ENCODE measurements around the gene ZFHX3. TPM values are rescaled to one million over a fixed set of nuclear protein-coding genes. Genes with fewer than 3 reads are reported as not detected.

The ZFHX3 gene, protein sequence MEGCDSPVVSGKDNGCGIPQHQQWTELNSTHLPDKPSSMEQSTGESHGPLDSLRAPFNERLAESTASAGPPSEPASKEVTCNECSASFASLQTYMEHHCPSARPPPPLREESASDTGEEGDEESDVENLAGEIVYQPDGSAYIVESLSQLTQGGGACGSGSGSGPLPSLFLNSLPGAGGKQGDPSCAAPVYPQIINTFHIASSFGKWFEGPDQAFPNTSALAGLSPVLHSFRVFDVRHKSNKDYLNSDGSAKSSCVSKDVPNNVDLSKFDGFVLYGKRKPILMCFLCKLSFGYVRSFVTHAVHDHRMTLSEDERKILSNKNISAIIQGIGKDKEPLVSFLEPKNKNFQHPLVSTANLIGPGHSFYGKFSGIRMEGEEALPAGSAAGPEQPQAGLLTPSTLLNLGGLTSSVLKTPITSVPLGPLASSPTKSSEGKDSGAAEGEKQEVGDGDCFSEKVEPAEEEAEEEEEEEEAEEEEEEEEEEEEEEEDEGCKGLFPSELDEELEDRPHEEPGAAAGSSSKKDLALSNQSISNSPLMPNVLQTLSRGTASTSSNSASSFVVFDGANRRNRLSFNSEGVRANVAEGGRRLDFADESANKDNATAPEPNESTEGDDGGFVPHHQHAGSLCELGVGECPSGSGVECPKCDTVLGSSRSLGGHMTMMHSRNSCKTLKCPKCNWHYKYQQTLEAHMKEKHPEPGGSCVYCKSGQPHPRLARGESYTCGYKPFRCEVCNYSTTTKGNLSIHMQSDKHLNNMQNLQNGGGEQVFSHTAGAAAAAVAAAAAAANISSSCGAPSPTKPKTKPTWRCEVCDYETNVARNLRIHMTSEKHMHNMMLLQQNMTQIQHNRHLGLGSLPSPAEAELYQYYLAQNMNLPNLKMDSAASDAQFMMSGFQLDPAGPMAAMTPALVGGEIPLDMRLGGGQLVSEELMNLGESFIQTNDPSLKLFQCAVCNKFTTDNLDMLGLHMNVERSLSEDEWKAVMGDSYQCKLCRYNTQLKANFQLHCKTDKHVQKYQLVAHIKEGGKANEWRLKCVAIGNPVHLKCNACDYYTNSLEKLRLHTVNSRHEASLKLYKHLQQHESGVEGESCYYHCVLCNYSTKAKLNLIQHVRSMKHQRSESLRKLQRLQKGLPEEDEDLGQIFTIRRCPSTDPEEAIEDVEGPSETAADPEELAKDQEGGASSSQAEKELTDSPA (N-terminal part only)
- total RNA-seq (10 to 100 TPM; 15.7 to 19.9 TPM), polyA plus RNA-seq (ENCODE audit: insufficient read depth, low read depth, low replicate concordance) (3.3 TPM)
- long read RNA-seq, donor 1 = 0 reads
- long read RNA-seq, donor 2 = 0 reads

DNA sequence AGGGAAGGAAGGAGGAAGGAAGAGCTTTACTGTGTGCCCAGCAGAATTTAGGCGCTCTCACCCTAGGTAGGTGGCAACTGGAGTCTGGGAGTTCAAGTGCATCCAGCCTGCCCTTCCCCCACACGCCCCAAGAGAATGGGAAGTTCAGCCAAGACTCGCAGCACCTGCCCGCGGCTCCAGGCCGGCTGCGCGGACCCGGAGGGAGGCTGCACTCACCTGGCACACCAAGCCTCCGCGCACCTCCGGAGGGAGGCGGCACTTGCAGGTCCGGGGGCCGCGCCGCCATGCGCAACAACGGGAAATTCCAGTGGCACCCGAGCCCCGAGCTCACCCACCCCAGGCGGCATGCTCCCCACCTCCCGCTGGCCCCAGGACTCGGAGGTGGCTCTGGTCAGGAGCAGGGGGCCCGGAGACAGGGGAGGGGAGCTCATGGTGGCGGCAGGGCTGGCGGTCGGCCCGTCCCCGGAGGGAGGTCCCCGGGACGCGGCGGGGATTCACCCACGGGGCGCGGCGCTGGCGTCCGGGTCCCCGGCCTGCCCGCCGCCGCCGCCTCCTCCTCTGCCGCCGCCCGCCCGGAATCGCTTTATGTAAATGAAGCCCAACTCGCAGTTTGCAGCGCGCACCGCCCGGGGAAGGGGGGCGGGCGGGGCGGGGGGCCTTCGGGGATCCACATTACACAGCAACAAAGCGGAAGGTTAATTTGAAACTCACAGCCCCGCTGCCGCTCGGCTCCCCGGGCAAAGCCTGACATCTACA is at the start of gene ZFHX3:
TSS of gene ZFHX3 (minus strand) at position 593 of the 756 bp plus-strand sequence. CDS start 87,983 bp downstream, outside the sequence.
- 1 to 3% methylated on average over 9 to 64 of the region's 64 CpGs for WGBS, 2 donors
- Histone ChIP-seq H3K4me1 (peaks cover 14% of the 10 kb centered on the region), H3K27me3 (no peaks in the 10 kb centered on the region), H3K27ac (peak within 1 kb of the TSS; percentile 58 to 84), H3K9me3 (no peaks in the 10 kb centered on the region), H3K36me3 (ENCODE audit: low read depth, missing control alignments) (no peaks in the 10 kb centered on the region), H3K4me3 (peak within 1 kb of the TSS; percentile 63 to 67)
- DNase-seq = peak; percentile 59
- TF ChIP-seq, protein P1, sequence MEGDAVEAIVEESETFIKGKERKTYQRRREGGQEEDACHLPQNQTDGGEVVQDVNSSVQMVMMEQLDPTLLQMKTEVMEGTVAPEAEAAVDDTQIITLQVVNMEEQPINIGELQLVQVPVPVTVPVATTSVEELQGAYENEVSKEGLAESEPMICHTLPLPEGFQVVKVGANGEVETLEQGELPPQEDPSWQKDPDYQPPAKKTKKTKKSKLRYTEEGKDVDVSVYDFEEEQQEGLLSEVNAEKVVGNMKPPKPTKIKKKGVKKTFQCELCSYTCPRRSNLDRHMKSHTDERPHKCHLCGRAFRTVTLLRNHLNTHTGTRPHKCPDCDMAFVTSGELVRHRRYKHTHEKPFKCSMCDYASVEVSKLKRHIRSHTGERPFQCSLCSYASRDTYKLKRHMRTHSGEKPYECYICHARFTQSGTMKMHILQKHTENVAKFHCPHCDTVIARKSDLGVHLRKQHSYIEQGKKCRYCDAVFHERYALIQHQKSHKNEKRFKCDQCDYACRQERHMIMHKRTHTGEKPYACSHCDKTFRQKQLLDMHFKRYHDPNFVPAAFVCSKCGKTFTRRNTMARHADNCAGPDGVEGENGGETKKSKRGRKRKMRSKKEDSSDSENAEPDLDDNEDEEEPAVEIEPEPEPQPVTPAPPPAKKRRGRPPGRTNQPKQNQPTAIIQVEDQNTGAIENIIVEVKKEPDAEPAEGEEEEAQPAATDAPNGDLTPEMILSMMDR (IDR thresholded peaks at IDR 0.05) = no peak
- TF ChIP-seq POLR2A (IDR thresholded peaks at IDR 0.05) = no peak
- intact Hi-C loops (cut with DNase I; ENCODE audit: low total_unique reads) = no loop called here

DNA sequence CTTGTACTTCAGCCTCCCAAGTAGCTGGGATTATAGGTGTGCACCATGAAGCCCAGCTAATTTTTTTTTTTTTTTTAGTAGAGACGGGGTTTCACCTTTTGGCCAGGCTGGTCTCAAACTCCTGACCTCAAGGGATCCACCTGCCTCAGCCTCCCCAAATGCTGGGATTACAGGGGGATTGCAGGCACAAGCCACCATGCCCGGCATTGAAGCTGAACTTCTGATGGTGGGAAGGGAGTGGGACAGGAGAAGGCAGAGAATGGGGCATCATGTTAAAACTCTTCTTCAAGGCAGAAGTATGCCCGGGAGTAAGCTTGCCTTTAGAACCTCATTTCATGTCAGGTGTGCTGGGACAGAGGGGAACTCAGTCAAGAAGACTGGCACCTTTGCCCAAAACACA is 48.6 kb upstream of the ZFHX3 start:
- intact Hi-C loops (cut with DNase I; ENCODE audit: low total_unique reads) = no loop called here
- H3K27ac ChIP-seq = no peak overlapping the region
- no peak for TF ChIP-seq POLR2A (IDR thresholded peaks at IDR 0.05)
- TF ChIP-seq, protein P1 (IDR thresholded peaks at IDR 0.05) = no peak
- DNase-seq = no peak
- peaks cover 7% of the 10 kb centered on the region for H3K4me1 ChIP-seq
- H3K27me3 ChIP-seq = no peaks in the 10 kb centered on the region
- no peaks in the 10 kb centered on the region for H3K9me3 ChIP-seq
- 87 to 93% methylated on average over 3 of the region's 3 CpGs for WGBS, 2 donors
- no peak overlapping the region for H3K4me3 ChIP-seq
- H3K36me3 ChIP-seq (ENCODE audit: low read depth, missing control alignments) = no peaks in the 10 kb centered on the region

DNA sequence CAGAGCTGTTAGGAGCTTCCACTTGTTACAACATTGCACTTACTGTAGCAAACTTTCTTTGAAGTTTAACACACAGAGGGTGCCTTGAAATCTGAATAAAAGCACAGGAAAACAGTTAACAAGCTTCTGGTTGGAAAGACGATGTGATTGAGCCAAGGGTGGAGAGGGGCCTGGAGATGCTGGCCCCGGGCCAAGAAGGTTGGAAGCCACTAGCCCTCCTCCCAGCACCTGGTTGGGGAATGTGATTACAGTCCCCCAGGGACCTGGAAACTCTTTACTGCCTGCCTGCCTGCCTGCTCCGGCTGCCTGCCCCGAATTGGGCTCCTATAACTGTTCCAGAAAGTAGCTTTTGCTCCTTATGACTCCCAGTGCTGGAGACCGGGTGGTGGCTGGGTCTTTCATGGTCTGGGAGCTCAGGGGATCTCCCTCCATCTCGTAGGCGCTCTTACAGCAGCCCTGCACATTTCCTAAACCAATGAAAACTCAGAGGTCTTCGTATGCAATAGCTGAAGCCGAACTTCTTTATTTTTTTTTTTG is 48.0 kb upstream of the ZFHX3 start:
- peaks cover 7% of the 10 kb centered on the region for H3K4me1 ChIP-seq
- H3K9me3 ChIP-seq = no peaks in the 10 kb centered on the region
- no peaks in the 10 kb centered on the region for H3K36me3 ChIP-seq (ENCODE audit: low read depth, missing control alignments)
- no peak for DNase-seq
- H3K27ac ChIP-seq = no peak overlapping the region
- H3K4me3 ChIP-seq = no peak overlapping the region
- TF ChIP-seq, protein P1 (IDR thresholded peaks at IDR 0.05) = no peak
- no peak for TF ChIP-seq POLR2A (IDR thresholded peaks at IDR 0.05)
- WGBS, 2 donors = 28 to 34% methylated on average over 8 to 9 of the region's 9 CpGs
- intact Hi-C loops (cut with DNase I; ENCODE audit: low total_unique reads) = no loop called here
- no peaks in the 10 kb centered on the region for H3K27me3 ChIP-seq

All from testis (tissue), 5 donors.